Measurements from ENCODE around the gene FBXO42.

- TF ChIP-seq TARDBP (IDR thresholded peaks at IDR 0.05) (no peak), ARNT (IDR thresholded peaks at IDR 0.05) (no peak), FOXA1 (IDR thresholded peaks at IDR 0.05) (no peak), FOXM1 (IDR thresholded peaks at IDR 0.05; ENCODE audit: borderline replicate concordance) (no peak), BHLHE40 (IDR thresholded peaks at IDR 0.05; ENCODE audit: borderline replicate concordance) (no peak), SP1 (IDR thresholded peaks at IDR 0.05) (no peak), SUZ12 (IDR thresholded peaks at IDR 0.05) (no peak), PKNOX1 (IDR thresholded peaks at IDR 0.05) (no peak), L3MBTL2 (conservative IDR thresholded peaks at IDR 0.05) (no peak)
Measured at GRCh38 chr1:16209847-16210407, 142.4 kb downstream of the FBXO42 start.

Measured in HEK293T (cell line).